ENCODE results near the gene DIPK1A. TPM values are rescaled to one million over a fixed set of nuclear protein-coding genes. Genes with fewer than 3 reads are reported as not detected.

The DIPK1A gene
- total RNA-seq, 4 donors from 2014 or later, result 11.7 to 17.5 (median 15.1) TPM

DNA sequence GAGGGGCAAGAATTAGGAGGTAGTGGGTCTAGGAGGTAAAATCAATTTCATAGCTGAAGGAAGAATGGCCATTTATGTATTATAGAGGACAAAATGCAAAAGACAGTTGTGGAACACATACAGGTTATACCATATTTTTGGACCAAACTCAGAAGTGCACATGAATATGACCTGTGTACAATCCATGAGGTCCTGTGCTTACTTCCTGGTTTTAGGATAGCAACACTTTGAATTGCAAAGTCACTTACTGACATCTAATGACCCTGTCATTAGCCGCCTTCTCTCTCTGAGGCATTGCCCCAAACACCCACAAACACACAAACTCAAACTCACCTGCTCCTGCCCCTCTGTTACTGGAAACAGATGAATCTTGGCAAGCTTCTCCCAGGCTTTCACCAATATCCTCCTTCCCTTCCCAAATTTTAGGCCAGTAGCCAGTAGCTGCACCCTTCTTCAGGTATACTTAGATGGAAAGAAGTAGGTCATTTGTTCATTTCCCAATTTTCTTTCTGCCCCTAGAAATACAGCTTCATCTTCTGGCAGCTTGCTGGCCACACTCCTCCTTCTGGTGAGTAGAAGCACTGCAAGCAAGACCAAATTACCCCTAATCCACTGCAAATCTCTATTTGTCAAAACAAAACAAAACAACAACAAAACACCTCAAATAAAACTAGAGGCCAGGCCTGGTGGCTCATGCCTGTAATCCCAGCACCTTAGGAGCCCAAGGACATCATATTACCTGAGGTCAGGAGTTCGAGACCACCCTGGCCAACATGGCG lies 143.1 kb downstream of the DIPK1A start:
- WGBS, 2 donors, result 93 to 96% methylated on average over 3 of the region's 3 CpGs
- no peak overlapping the region for H3K4me3 ChIP-seq (replicated peaks in 1 of 3)

DNA sequence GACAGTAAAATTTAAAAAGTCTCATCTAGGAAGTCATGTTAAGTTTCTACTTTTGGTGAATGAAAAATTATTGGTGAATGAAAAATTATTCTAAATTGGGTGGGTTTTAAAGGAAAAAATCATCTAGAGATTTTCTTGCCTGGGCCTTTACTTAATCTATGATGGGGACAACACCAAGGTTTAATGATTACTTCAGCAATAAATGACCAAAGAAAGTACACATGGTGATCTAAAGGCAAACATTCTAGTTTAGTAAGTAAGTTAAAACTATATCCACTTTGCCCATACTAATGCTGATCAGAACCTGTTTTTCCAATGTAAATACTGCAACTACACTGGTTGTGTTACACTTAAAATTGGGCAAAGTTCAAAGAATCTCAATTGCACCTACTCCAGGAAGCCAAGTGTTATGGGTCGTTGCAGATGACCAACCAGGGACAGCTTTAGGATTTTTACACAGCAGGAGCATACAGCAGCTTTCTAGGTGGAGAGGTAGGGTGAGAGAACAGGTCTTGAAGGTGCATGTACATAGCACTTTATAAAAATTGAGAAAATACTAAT lies 144.0 kb downstream of the DIPK1A start:
- Histone ChIP-seq H3K4me3 (replicated peaks in 1 of 3) (no peak overlapping the region), H3K4me1 (peaks cover 9 to 16% of the 10 kb centered on the region in 2 donors), H3K27me3 (no peaks in the 10 kb centered on the region), H3K9me3 (no peaks in the 10 kb centered on the region), H3K27ac (peak overlapping the region in 2 of 3 donors; percentile 31 to 56), H3K36me3 (no peaks in the 10 kb centered on the region)
- intact Hi-C loops (cut with DNase I), result no loop called here
- no peak for TF ChIP-seq POLR2A (IDR thresholded peaks at IDR 0.05)
- TF ChIP-seq, protein P1, sequence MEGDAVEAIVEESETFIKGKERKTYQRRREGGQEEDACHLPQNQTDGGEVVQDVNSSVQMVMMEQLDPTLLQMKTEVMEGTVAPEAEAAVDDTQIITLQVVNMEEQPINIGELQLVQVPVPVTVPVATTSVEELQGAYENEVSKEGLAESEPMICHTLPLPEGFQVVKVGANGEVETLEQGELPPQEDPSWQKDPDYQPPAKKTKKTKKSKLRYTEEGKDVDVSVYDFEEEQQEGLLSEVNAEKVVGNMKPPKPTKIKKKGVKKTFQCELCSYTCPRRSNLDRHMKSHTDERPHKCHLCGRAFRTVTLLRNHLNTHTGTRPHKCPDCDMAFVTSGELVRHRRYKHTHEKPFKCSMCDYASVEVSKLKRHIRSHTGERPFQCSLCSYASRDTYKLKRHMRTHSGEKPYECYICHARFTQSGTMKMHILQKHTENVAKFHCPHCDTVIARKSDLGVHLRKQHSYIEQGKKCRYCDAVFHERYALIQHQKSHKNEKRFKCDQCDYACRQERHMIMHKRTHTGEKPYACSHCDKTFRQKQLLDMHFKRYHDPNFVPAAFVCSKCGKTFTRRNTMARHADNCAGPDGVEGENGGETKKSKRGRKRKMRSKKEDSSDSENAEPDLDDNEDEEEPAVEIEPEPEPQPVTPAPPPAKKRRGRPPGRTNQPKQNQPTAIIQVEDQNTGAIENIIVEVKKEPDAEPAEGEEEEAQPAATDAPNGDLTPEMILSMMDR (IDR thresholded peaks at IDR 0.05), result no peak
- peak; percentile 17 to 39 for DNase-seq
- WGBS, 2 donors, result 10 to 32% methylated on average over 1 of the region's 1 CpG

More for the DNA sequence above, 143.1 kb downstream of the DIPK1A start:
- no peaks in the 10 kb centered on the region for H3K36me3 ChIP-seq
- intact Hi-C loops (cut with DNase I), result no loop called here
- DNase-seq, result peak in 1 of 2 donors; percentile 12
- no peaks in the 10 kb centered on the region for H3K27me3 ChIP-seq
- no peaks in the 10 kb centered on the region for H3K9me3 ChIP-seq
- peak overlapping the region in 2 of 3 donors; percentile 31 to 56 for H3K27ac ChIP-seq
- TF ChIP-seq POLR2A (IDR thresholded peaks at IDR 0.05), result no peak
- TF ChIP-seq, protein P1 (IDR thresholded peaks at IDR 0.05), result peak; percentile 8 to 65 (median 58)
- peaks cover 9 to 16% of the 10 kb centered on the region in 2 donors for H3K4me1 ChIP-seq

DNA sequence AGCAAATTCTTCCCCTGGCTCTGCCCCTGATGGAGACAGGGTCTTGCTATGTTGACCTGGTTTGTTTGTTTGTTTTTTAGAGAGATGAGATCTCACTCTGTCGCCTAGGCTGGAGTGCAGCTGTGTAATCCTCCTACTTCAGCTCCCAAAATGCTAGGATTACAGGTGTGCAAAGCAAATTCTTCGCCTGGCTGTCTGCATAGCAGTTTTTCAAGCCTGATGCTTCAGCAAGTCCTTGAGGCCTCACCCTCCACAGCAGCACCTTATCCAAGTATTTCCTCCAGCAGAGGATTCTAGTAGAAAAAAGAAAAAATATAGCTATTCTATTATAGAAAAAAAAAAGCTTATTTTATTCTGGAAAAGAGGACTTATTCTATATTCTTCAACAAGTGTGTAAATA lies 144.5 kb downstream of the DIPK1A start:
- H3K4me1 ChIP-seq, result peaks cover 9 to 16% of the 10 kb centered on the region in 2 donors
- H3K4me3 ChIP-seq (replicated peaks in 1 of 3), result no peak overlapping the region
- no peaks in the 10 kb centered on the region for H3K9me3 ChIP-seq
- intact Hi-C loops (cut with DNase I), result no loop called here
- TF ChIP-seq POLR2A (IDR thresholded peaks at IDR 0.05), result no peak
- TF ChIP-seq, protein P1 (IDR thresholded peaks at IDR 0.05), result no peak
- peak; percentile 38 to 47 for DNase-seq
- peak overlapping the region in 2 of 3 donors; percentile 3 to 34 for H3K27ac ChIP-seq
- H3K27me3 ChIP-seq, result no peaks in the 10 kb centered on the region
- no peaks in the 10 kb centered on the region for H3K36me3 ChIP-seq
- 21 to 33% methylated on average over 2 of the region's 2 CpGs for WGBS, 2 donors

DNA sequence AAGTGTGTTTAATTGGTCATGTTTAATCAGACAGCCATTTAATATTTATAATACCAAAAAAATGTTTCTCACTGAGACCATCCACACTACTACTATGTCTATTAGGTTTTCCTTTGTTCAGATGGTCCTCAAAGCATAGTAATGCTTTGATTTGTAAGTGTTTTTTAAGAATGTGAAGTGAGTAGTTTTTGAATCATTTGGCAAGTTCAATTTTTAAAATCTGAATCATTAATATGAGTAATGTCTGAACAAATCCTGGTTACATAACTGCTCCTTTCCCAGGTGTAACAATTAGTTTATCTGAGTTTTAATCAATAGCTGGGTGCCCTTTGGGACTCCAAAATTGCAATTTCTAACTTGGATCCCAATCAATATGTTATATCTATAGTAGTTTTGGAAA lies 152.9 kb downstream of the DIPK1A start:
- Histone ChIP-seq H3K27ac (no peak overlapping the region), H3K9me3 (no peaks in the 10 kb centered on the region), H3K27me3 (no peaks in the 10 kb centered on the region), H3K36me3 (no peaks in the 10 kb centered on the region), H3K4me3 (replicated peaks in 1 of 3) (no peak overlapping the region), H3K4me1 (no peaks in the 10 kb centered on the region)
- TF ChIP-seq POLR2A (IDR thresholded peaks at IDR 0.05), result no peak
- TF ChIP-seq, protein P1 (IDR thresholded peaks at IDR 0.05), result no peak
- DNase-seq, result no peak
- intact Hi-C loops (cut with DNase I), result no loop called here

DNA sequence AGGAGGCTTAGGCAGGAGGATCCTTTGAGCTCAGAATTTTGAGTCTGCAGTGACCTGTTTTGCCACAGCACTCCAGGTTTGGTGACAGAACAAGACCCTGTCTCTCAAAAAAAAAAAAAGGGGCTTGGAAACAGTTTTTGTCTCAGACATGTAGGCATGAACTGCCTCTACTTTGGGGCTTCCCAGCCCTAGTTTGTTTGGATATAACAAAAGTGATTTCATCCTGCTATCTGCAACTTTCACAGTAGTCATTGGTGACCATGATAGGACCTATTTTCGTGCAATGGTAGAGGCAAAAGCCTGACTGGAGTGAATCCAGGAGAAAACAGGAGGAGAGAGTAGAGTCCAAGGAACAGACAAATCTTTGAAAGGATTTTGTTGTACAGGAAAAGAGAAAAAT lies 156.0 kb downstream of the DIPK1A start:
- Histone ChIP-seq H3K4me1 (no peaks in the 10 kb centered on the region), H3K4me3 (replicated peaks in 1 of 3) (no peak overlapping the region), H3K36me3 (no peaks in the 10 kb centered on the region), H3K27ac (peak overlapping the region in 1 of 3 donors; percentile 38), H3K27me3 (no peaks in the 10 kb centered on the region), H3K9me3 (no peaks in the 10 kb centered on the region)
- DNase-seq, result no peak
- intact Hi-C loops (cut with DNase I), result no loop called here
- no peak for TF ChIP-seq POLR2A (IDR thresholded peaks at IDR 0.05)
- TF ChIP-seq, protein P1 (IDR thresholded peaks at IDR 0.05), result no peak
- WGBS, 2 donors, result 91 to 97% methylated on average over 1 of the region's 1 CpG

Measured in thyroid gland (tissue), 4 donors.